Lung (tissue), 12 donors: Measurements from ENCODE around the gene SPTB. TPM values are rescaled to one million over a fixed set of nuclear protein-coding genes. Genes with fewer than 3 reads are reported as not detected.

Experiments used
- ATAC-seq: fragments of 200-7000 bp; cut with Tn5 transposase; one replicate; pipeline ENCODE4 v1.9.1; 2020; ENCODE audit warnings: moderate number of reproducible peaks; ENCODE audit not compliant: insufficient read depth, low FRiP score
- DNase-seq, 3 donors: peaks; one replicate each; pipeline ENCODE4 v3.0.0-alpha.2; 2013 to 2017
- H3K27ac ChIP-seq, 2 donors: one replicate each; pipeline ENCODE4 v1.5.1; 2013; ENCODE audit warnings: mild to moderate bottlenecking in 2 of 2, moderate library complexity in 2 of 2, control low read depth in 1 of 2, inconsistent platforms in 1 of 2, low read depth in 1 of 2, low read length in 1 of 2
- H3K27me3 ChIP-seq, 3 donors: one replicate each; pipeline ENCODE4 v1.5.1; 2013; ENCODE audit warnings: low read length in 2 of 3; ENCODE audit not compliant: control insufficient read depth in 3 of 3, insufficient read depth in 3 of 3
- H3K36me3 ChIP-seq, 4 donors: one replicate each; pipeline ENCODE4 v1.5.1; 2013; ENCODE audit warnings: low read length in 4 of 4, mild to moderate bottlenecking in 1 of 4, moderate library complexity in 1 of 4; ENCODE audit not compliant: control insufficient read depth in 4 of 4, insufficient read depth in 4 of 4
- H3K4me1 ChIP-seq, 5 donors: one replicate each; pipeline ENCODE4 v1.5.1; 2013; ENCODE audit warnings: low read length in 5 of 5, mild to moderate bottlenecking in 2 of 5, moderate library complexity in 1 of 5; ENCODE audit not compliant: control insufficient read depth in 5 of 5, insufficient read depth in 5 of 5
- H3K4me3 ChIP-seq: one replicate; pipeline ENCODE4 v1.5.1; 2013; ENCODE audit warnings: mild to moderate bottlenecking, control low read depth, moderate library complexity
- H3K9ac ChIP-seq, 2 donors: one replicate each; pipeline ENCODE4 v1.5.1; 2013; ENCODE audit warnings: low read length in 2 of 2, control low read depth in 1 of 2; ENCODE audit not compliant: insufficient read depth in 1 of 2
- H3K9me3 ChIP-seq, 4 donors: one replicate each; pipeline ENCODE4 v1.5.1; 2013; ENCODE audit warnings: low read length in 3 of 4, mild to moderate bottlenecking in 1 of 4, moderate library complexity in 1 of 4; ENCODE audit not compliant: control insufficient read depth in 4 of 4, insufficient read depth in 3 of 4
- WGBS, 2 donors: extraction: QIAGEN DNeasy Blood & Tissue Kit; methylation state at CpG; one replicate each; pipeline ENCODE4 v1.1.7; 2013; 5-methylcytosine and 5-hydroxymethylcytosine counted together
- polyA plus RNA-seq, 2 donors: library from polyadenylated mRNA; stranded (reverse); fragments of 200-250 nt; gene quantifications; one replicate each; pipeline ENCODE4 v1.2.1, GENCODE V29; 2013
- total RNA-seq, 2 donors: library from RNA; depleted of rRNA in 1 of 2; stranded (reverse); fragments of >200 nt in 1 of 2; gene quantifications; one replicate each; pipeline ENCODE4 v1.2.1, GENCODE V29; 2014 to 2021
- TF ChIP-seq, protein P1 (sequence below): IDR thresholded peaks from 2 replicates; pipeline ENCODE4 v1.5.1; 2012; ENCODE audit warnings: mild to moderate bottlenecking; ENCODE audit errors: control extremely low read depth, extremely low read depth
- donor health status: control.
- donor health status: control.
- donor health status: Bipolar disorder and iron deficiency.
- donor health status: healthy.
- donor health status: DM: yes; HTN: yes; CAD: no.

The SPTB gene
- total and polyA plus RNA-seq, 4 donors, result 1.2 to 11.5 (median 2.1) TPM

DNA sequence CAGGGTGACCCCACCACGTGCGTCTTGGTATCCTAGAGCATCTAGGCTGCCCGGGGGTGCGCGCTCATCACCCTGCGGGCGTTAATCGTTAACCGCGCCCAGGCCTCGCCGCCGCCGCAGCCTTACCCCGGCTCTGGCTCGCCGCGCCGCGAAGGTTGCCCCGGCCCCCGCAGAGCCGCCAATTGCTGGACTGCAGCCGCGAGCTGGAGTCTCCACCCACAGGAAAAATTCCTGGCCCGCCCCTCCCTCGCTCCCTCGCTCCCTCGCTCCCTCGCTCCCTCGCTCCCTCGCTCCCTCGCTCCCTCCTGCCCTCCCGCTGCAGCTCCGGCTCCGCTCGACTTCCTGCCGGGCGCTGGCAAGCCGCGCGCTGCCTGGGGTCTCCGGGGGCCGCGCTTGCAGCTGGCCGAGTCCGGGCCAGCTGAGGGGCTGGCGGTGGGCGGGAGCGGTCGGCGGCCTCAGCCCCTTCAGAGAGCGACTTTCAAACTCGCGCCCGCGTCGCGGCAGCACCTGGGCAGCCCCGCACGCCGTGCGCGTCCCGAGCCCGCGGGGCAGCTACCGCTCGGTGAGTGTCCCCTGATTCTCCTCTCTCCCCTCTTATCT lies 175.5 kb downstream of the SPTB start, which contains the start of gene PLEKHG3:
PLEKHG3 (plus strand) TSS at position 282 of the 600 bp plus-strand sequence. CDS start 23,208 bp downstream, outside the sequence.
- H3K9ac ChIP-seq, result peak within 1 kb of the TSS; percentile 33 to 76
- DNase-seq (peak; percentile 88 to 93 (median 91)), ATAC-seq (peak; percentile 61)
- H3K27ac ChIP-seq, result peak within 1 kb of the TSS; percentile 29 to 86
- H3K27me3 ChIP-seq, result peaks cover 0 to 3% (median 0%) of the 10 kb centered on the region in 3 donors
- H3K4me1 ChIP-seq, result peaks cover 0 to 64% (median 20%) of the 10 kb centered on the region in 5 donors
- WGBS, 2 donors, result 1% methylated on average over 68 to 69 of the region's 69 CpGs
- H3K36me3 ChIP-seq, result no peaks in the 10 kb centered on the region
- TF ChIP-seq, protein P1, sequence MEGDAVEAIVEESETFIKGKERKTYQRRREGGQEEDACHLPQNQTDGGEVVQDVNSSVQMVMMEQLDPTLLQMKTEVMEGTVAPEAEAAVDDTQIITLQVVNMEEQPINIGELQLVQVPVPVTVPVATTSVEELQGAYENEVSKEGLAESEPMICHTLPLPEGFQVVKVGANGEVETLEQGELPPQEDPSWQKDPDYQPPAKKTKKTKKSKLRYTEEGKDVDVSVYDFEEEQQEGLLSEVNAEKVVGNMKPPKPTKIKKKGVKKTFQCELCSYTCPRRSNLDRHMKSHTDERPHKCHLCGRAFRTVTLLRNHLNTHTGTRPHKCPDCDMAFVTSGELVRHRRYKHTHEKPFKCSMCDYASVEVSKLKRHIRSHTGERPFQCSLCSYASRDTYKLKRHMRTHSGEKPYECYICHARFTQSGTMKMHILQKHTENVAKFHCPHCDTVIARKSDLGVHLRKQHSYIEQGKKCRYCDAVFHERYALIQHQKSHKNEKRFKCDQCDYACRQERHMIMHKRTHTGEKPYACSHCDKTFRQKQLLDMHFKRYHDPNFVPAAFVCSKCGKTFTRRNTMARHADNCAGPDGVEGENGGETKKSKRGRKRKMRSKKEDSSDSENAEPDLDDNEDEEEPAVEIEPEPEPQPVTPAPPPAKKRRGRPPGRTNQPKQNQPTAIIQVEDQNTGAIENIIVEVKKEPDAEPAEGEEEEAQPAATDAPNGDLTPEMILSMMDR, result no peak
- H3K9me3 ChIP-seq, result no peaks in the 10 kb centered on the region
- H3K4me3 ChIP-seq, result peak within 1 kb of the TSS; percentile 69

DNA sequence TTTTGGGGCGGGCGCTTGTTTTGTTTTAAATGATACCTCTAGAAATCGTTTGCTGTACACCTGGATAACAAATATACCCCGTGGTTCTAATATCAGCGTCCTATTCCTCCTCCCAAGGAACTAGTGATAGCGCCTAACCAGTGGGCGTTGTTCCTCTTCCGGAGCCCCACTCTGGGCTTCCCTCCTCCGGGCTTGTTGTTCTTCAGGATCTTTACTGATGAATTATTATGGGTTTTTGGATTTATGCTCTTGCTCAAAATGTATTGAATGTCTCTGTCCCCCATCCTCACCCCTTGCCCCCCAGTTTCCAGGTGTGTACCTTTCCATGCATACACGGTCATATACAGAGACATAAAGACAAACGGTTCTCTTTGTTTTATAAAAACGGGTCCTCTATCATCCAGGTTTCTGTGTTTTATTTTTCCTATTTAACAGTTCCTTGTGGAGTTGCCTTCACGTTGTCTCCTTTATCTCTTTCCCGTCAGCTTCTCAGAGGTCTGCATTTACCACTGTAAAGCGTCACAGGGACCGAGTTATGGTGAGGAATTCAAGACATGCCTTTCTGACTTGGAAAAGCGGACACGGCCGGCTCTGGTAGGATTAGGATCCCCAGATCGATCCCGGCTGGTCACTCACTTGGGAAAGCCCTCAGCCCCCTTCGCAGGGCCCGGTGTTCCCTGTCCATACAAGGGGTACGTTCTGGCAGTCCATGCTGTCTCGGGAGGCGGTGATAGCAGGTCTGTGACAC lies 176.1 kb downstream of the SPTB start:
- DNase-seq (peak; percentile 71 to 78 (median 76)), ATAC-seq (no peak)
- 6 to 9% methylated on average over 26 of the region's 26 CpGs for WGBS, 2 donors
- Histone ChIP-seq H3K9ac (peak overlapping the region in 1 of 2 donors; percentile 76), H3K4me3 (peak overlapping the region; percentile 69), H3K27me3 (peaks cover 0 to 3% (median 0%) of the 10 kb centered on the region in 3 donors), H3K9me3 (no peaks in the 10 kb centered on the region), H3K27ac (peak overlapping the region in 1 of 2 donors; percentile 86), H3K4me1 (peaks cover 0 to 64% (median 23%) of the 10 kb centered on the region in 5 donors), H3K36me3 (no peaks in the 10 kb centered on the region)
- TF ChIP-seq, protein P1, result no peak

DNA sequence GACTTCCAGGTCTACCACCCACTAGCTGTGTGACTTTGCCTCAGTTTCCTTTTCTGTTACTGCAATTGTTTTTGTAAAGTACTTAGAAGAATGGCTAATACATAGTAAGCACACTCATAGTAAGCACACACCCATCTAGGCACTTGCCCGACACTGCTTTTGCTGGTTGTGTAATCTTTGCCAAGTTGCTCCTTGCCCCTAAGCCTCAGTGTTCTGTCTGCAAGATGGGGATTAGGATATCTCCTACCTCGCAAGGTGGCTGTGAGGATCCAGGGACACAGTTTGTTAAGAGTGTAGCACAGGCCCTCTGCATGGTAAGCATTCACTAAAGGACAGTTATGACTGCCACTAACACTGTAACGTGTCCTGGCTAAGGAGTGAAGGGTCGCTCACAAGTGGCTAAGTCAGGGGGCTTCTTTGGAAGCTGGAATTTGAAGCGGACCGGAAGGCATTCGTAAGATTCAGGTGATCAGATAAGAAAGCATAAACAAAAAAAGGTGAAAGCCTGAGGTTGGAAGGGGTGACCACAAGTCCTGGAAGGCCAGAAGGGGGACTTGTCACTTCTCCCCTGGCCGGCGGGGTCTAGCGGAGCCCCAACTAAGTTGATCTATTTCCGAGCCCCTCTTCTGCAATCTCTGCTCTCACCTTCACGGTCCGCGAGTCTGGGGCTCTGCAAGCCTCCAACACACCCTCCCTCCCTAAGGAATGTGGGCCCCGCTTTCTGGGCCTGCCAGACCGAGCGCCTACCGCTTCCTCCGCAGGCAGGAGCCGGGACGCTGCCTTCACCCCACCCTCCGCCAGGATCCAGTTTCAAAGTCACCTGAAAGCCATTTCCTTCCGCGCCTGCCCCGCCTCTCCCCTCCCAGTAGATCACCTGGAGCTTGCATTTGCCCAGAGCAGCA lies 177.0 kb downstream of the SPTB start:
- H3K36me3 ChIP-seq, result no peaks in the 10 kb centered on the region
- WGBS, 2 donors, result 29 to 37% methylated on average over 25 of the region's 25 CpGs
- TF ChIP-seq, protein P1, result no peak
- ATAC-seq (no peak), DNase-seq (peak; percentile 57 to 78 (median 78))
- H3K27ac ChIP-seq, result no peak overlapping the region
- no peak overlapping the region for H3K4me3 ChIP-seq
- H3K27me3 ChIP-seq, result peaks cover 0 to 3% (median 0%) of the 10 kb centered on the region in 3 donors
- peaks cover 0 to 59% (median 24%) of the 10 kb centered on the region in 5 donors for H3K4me1 ChIP-seq
- no peak overlapping the region for H3K9ac ChIP-seq
- H3K9me3 ChIP-seq, result no peaks in the 10 kb centered on the region
